HG03060 (cell line): ENCODE measurements around the gene NAA40.
"Not testable (repeated sequence)": the region's sequence is repeated elsewhere in the genome, so short reads cannot be mapped to it uniquely, and the experiment has no call there.

ENCODE experiments used
- ATAC-seq: cut with Tn5 transposase; IDR thresholded peaks from one replicate; pipeline ENCODE4 v1.9.1; 2021; ENCODE audit warnings: low read depth, moderate number of reproducible peaks; ENCODE audit not compliant: unreplicated experiment

The NAA40 gene

DNA sequence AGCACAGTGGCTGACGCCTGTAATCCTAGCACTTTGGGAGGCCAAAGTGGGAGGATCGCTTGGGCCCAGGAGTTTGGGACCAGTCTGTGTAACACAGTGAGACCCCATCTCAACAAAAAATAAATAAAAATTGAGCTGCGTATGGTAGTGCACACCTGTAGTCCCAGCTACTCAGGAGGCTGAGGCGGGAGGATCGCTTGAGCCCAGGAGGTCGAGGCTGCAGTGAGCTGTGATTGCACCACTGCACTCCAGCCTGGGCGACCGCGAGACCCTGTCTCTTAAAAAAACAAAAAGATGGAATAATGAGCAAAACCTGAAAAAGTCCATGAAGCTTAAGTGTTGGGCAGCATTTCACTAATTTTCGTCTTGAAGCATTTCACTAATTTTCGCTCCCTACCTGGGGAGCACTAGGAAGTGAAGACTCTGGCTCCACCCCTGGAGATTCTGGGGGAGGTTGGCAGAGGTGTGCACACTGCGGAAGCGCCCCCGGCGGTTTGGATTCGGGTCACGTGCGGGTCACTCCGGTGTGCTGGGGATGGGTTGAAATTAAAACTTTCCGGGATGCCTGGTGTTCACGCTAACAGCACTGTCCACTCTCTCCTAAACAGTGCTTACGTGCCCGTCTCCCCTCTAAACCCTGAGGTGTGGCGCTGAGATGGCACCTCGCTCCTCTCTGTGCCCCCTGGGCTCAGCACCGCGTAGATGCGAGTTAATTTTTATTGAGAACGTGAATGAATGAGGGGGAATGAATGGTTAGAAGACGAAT, 906 bp upstream of the NAA40 start:
- no peak for ATAC-seq

- ATAC-seq, result no peak
These were observed 642 bp downstream of the NAA40 start for GRCh38 chr11:63939397-63939891.

DNA sequence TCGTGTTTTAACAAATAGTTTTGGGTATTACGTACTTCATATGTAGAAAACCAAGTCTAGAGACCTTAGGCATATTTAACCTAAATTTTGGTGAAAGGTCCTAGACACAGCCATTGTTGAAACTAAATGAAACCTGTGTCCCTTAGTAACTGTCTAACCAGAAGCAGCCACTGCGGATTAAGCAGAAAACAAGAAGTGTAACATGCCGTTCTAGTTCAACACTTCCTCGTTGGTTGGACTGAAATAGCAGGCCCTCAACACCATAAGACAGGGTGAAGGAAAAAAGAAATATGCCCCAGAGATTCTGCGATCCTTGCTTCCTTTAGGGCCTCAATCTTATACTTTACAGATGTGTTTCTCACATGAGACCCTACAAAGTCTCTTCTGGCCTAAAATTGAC, 2.0 kb downstream of the NAA40 start:
- ATAC-seq, result no peak

- no peak for ATAC-seq
These were observed 3.1 kb downstream of the NAA40 start for GRCh38 chr11:63941901-63942300.

DNA sequence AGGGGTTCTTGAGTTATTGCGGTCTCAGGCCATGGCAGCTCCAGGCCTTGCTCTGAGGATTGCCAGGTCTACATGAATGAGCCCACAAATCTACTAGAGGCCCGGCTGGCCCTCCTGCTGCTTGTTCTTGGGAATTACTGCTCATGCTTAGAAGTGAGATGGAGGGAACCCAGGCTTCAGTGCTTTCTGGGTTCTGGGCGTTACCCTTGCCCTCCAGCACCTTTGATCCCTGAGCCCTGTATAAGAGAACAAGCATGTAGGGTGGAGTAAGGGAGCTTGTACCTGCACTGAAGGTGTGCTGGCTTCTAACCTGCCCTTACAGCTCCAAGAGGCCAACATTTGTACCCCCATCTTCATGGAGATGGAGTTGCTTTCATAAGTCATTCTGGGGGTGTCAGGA, 4.0 kb downstream of the NAA40 start:
- no peak for ATAC-seq

DNA sequence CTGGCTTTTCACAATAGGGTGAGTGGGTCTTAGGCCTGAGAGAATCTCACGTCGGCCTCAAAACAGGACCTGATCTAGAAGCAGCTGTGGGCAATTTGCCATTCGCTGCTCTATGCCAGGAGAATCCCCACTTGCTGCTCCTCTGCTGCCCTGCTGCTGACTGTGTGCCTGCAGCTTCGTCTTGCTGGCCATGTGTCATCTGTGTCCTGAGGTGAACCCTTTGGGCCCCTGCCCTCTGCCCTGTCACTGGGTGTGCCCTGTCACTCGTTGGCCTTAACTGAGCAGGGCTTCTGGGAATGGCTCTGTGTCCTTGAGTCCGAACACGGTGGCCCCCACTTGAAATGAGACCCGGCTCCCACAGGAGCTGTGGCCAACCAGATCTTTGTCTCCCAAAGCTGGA, 6.2 kb downstream of the NAA40 start:
- no peak for ATAC-seq

DNA sequence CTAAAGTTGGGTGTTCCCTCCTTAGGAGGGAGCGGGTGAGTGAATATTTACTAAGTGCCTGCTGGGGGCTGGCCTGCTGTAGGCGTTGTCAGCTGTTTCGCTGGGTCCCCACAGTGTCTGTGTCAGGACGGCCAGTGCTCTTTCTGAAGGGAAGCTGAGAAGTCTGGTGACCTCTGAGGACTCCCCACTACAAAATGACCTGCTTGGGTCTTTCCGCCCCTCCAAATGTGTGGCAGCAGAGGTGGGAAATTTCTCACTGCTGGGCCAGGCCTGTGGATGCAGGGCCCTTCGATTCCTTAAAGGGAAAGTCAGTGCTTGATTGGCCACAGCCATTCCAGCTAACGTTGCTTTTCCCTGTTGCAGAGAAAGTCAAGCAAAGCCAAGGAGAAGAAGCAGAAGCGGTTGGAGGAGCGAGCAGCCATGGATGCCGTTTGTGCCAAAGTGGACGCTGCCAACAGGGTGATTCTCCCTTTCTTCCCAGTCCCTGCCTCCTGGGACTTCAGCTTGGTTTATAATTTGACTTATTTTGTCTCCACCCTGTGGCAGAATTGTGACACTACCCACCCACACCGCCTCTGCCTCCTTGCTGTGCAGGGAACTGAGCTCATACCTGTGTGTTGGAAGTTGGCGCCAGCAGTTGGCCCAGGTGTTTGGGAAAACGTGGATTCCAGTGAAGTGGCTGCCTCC, 6.8 kb downstream of the NAA40 start:
- ATAC-seq, result no peak

DNA sequence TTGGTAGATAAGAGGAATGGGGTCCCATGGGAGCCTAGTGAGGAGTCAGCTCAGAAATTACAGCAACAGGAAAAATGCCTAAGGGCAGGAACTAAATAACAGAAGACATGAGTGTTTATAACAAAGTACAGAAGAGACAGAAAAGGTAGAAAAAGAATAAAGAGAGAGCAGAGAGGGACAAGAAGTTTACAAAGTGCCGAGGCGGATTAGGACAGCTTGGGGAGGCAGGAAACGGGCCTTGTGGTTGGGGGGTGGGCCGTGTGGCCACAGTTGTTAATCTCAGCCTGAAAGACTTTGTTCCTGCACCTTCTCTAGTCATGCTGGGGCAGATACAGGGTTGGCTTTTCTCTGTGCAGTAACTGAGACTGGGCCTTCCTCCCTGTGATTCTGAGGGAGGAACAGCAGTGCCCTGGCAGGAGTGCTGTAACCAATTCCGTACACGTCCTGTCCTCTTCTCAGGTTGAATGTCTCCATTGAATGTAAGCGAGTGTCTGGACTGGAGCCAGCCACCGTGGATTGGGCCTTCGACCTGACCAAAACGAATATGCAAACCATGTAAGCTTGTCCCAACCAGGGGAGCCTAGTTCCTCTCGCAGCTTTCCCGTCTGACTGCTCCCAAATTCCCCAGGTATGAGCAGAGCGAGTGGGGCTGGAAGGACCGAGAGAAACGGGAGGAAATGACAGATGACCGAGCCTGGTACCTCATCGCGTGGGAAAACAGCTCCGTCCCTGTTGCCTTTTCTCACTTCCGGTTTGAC, 13.2 kb downstream of the NAA40 start:
- ATAC-seq, result no peak

GRCh38 chr11:63952570-63952969, 13.8 kb downstream of the NAA40 start:
- ATAC-seq, result no peak

GRCh38 chr11:63958008-63958407, 19.2 kb downstream of the NAA40 start:
- ATAC-seq, result no peak

DNA sequence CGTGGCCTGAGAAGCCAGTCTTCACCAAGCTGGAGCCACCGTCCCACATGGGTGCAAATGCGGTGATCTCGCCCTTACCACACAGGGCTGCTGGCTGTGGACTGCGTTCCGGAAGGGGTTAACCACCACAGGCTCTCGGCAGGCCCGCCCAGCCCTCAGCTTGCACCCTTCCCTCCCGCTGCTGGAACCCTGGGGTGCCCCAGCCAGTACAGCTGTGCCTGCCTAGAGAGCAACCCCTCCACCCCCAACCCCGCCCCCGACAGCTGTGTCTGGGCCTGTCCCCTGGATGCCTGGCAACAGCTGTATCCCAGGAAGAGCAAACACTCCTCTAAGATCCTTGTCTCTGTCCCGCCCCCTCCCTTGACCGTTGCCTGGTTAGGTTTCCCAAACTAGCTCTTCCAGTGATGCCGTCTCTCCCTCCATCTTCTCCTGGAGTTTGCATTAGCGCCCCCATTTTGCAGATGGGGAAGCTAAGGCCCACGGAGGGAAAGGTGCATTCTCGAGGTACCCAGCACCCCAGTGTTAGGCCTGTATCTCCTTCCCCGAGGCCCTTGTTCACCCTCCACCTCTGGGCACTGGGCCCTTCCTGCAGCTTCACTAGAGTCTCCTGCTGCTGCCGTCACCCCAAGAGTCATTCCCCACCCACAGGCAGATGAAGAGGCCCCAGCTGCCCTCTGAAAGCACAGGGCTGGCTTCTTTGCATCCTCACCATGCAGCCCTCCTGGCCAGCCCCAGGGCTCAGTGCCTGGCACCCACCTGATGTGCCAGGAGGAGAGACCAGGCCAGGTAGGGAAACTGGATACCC, 23.0 kb downstream of the NAA40 start:
- ATAC-seq, result no peak

- ATAC-seq, result not testable (repeated sequence)
These were observed 25.1 kb downstream of the NAA40 start for GRCh38 chr11:63963895-63964294.

GRCh38 chr11:63966444-63966843, 27.6 kb downstream of the NAA40 start:
- no peak for ATAC-seq

DNA sequence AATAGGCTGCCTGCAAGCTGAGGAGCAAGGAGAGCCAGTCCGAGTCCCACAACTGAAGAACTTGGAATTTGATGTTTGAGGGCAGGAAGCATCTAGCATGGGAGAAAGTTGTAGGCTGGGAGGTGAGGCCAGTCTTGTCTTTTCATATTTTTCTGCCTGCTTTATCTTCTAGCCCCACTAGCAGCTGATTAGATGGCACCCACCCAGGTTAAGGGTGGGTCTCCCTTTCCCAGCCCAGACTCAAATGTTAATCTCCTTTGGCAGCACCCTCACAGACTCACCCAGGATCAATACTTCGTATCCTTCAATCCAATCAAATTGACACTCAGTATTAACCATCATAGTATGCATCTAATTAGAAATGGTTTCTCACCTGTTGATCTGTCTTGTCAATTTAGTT, 30.7 kb downstream of the NAA40 start:
- ATAC-seq, result no peak

DNA sequence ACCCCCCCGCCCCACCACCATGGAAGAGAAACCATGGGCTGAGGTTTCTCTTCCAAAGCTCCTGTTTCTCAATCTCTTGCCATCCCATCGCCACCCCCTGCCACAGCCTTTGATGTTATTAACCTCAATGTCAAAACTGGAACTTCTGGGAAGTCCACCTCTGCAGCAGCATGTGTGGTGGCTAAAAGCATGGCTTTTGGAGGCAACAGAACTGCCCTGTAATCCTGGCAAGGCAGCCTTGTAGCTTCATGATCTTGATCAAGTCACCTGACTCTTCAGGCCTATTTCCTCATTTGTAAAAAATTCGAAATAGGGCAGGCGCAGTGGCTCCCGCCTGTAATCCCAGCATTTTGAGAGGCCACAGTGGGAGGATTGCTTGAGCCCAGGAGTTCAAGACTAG, 32.1 kb downstream of the NAA40 start:
- ATAC-seq, result no peak

DNA sequence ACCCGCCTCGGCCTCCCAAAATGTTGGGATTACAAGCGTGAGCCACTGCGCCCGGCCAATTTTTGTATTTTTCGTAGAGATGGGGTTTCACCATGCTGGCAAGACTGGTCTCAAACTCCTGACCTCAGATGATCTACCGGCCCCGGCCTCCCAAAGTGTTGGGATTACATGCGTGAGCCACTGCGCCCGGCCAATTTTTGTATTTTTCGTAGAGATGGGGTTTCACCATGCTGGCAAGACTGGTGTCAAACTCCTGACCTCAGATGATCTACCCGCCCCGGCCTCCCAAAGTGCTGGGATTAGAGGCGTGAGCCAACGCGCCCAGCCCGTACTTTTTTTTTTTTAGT, 35.1 kb downstream of the NAA40 start:
- not testable (repeated sequence) for ATAC-seq

DNA sequence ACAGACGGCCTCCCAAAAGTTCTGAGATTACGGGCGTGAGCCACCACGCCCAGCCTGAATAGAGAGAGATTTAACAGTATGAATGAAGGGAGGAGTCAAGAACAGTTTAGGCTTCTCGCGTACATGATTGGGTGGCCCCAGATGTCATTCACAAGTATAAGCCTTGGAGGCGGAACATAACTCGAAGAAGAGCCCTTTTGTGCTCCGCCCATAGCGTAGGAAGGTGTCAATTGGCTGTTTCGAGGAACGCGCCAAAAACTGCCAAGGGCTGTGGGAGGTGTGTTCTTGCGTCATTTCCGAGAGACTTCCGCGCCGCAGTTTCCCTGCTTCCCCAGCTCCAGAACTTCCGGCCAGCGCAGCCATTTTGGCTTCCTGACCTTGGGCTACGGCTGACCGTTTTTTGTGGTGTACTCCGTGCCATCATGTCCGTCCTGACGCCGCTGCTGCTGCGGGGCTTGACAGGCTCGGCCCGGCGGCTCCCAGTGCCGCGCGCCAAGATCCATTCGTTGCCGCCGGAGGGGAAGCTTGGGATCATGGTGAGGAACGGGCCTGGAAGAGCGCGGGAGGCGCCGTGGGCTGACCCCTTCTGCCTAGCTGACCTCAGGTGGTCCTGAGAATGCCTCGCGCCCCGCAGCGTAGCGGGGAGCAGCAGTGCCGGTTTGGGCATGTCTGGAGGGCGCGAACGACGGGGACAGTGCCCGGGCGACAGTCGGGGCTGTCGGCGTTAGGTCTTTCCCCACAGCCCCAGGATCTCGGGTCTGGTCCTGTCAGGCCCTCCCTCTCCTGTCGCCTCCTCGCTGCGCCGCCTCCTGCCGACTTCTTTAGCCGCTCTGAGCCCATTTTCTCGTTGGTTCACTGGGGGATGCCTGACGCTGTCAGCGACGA, 35.7 kb downstream of the NAA40 start, which contains the start of gene COX8A:
Gene COX8A (plus strand): TSS at position 362 of the 885 bp plus-strand sequence. CDS start 61 bp downstream, at position 423.
- ATAC-seq, result peak; percentile 99

DNA sequence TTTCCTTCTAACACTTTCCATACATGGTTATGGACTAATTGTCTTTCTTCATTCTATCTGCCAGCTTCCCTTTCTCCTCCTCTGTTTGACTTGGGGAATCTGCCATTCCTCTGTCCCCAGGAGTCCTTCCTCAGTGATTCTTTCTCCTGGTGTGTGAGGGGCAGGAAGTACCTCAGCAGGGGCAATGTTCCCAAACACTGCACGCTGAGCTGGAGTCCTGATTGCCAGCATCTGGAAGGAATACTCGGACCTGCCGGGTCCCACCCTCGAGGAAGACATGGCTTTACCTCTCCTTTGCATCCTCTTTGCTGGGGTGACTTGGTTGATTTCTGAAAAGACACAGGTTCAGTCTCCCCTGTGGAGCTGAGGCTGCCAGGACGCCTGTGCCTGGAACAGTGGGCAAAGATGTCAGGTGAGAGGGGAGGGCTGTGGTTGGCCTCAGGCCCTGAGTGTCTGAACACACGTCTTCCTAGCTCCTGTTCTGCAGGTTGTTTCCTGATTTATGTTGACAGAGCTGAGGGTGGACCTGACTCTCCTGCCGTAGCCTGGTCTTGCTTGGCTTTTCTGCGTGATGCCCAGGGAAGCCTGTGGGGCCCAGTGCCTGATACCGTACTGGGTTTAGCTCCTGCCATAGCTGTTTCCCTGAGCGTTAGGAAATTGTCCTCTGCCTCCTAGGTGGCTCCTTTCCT, 39.9 kb downstream of the NAA40 start:
- ATAC-seq, result no peak

- no peak for ATAC-seq
These were observed 40.6 kb downstream of the NAA40 start for GRCh38 chr11:63979426-63979825.
